K562 (cell line): ENCODE measurements around the gene PRR14L. TPM values are rescaled to one million over a fixed set of nuclear protein-coding genes. Genes with fewer than 3 reads are reported as not detected.

Source experiments
- BRF2 ChIP-seq: IDR thresholded peaks from 3 replicates; pipeline ENCODE4 v1.6.1; 2011; ENCODE audit warnings: borderline replicate concordance, mild to moderate bottlenecking; ENCODE audit not compliant: insufficient read length, insufficient read depth
- CREB3 ChIP-seq: fragments of 450-650 bp; conservative IDR thresholded peaks from 2 replicates; pipeline ENCODE4 v1.6.1; 2016; ENCODE audit warnings: missing genetic modification characterization, low read depth, mild to moderate bottlenecking, missing compliant biosample characterization, moderate library complexity
- CREBBP ChIP-seq: IDR thresholded peaks from one replicate; pipeline ENCODE4 v1.6.1; 2012; ENCODE audit warnings: low read depth, mild to moderate bottlenecking, control low read depth, inconsistent platforms, low read length
- DACH1 ChIP-seq: fragments of 450-650 bp; IDR thresholded peaks from 2 replicates; pipeline ENCODE4 v1.6.1; 2018; ENCODE audit not compliant: partially characterized antibody
- DEAF1 ChIP-seq: fragments of 450-650 bp; formaldehyde crosslinking; IDR thresholded peaks from 2 replicates; pipeline ENCODE4 v1.4.0; 2020; ENCODE audit warnings: mild to moderate bottlenecking, moderate library complexity
- ERF ChIP-seq: fragments of 450-650 bp; formaldehyde crosslinking; IDR thresholded peaks from 2 replicates; pipeline ENCODE4 v1.4.0; 2020; ENCODE audit warnings: mild to moderate bottlenecking, mixed read lengths
- FOXK2 ChIP-seq, 2 experiments: fragments of 450-650 bp; IDR thresholded peaks in 1 of 2; conservative IDR thresholded peaks in 1 of 2; 2 replicates each; pipeline ENCODE4 v1.6.1; 2016; ENCODE audit warnings: low read depth in 2 of 2, mild to moderate bottlenecking in 1 of 2
- FOXP4 ChIP-seq: sonication (generic); formaldehyde crosslinking; IDR thresholded peaks from 2 replicates; pipeline ENCODE4 v1.8.0; 2022; ENCODE audit warnings: mild to moderate bottlenecking, missing genetic modification reagents, borderline replicate concordance
- FUS ChIP-seq: fragments of 200-400 bp; formaldehyde crosslinking; optimal IDR thresholded peaks from 2 replicates; pipeline ENCODE3; 2017; ENCODE audit warnings: low read depth, low read length
- GTF2F1 ChIP-seq: IDR thresholded peaks from 2 replicates; pipeline ENCODE4 v1.6.1; 2011; ENCODE audit warnings: low read depth, low read length, improper control_type of control experiment
- KAT8 ChIP-seq: fragments of 450-650 bp; IDR thresholded peaks from 2 replicates; pipeline ENCODE4 v1.6.1; 2016; ENCODE audit warnings: low read depth, mild to moderate bottlenecking
- KDM2B ChIP-seq: fragments of 250-450 bp; sonication (Bioruptor Pico); IDR thresholded peaks from 2 replicates; pipeline ENCODE4 v1.8.0; 2021; ENCODE audit warnings: mild to moderate bottlenecking, moderate library complexity
- MNT ChIP-seq, 2 experiments: fragments of 450-650 bp; conservative IDR thresholded peaks; 2 replicates each; pipeline ENCODE4 v1.6.1; 2017; ENCODE audit warnings: mild to moderate bottlenecking in 2 of 2, moderate library complexity in 2 of 2
- NFIC ChIP-seq: fragments of 450-650 bp; IDR thresholded peaks from 2 replicates; pipeline ENCODE4 v1.6.1; 2017; ENCODE audit warnings: mild to moderate bottlenecking, inconsistent platforms
- SRSF7 ChIP-seq: fragments of 200-400 bp; formaldehyde crosslinking; optimal IDR thresholded peaks from 2 replicates; pipeline ENCODE3; 2017; ENCODE audit warnings: mild to moderate bottlenecking, low read depth, low read length
- ZNF134 ChIP-seq: fragments of 250-450 bp; sonication (Bioruptor Pico); conservative IDR thresholded peaks from 2 replicates; pipeline ENCODE4 v1.4.0; 2020
- ZNF639 ChIP-seq, 2 experiments: fragments of 200-800 bp in 1 of 2; sonication (Bioruptor generic) in 1 of 2; sonication (generic) in 1 of 2; formaldehyde crosslinking in 1 of 2; IDR thresholded peaks in 1 of 2; conservative IDR thresholded peaks in 1 of 2; 2 replicates each; pipeline versions ENCODE4 v1.5.0 to v1.6.1; 2016 to 2020; ENCODE audit warnings: missing compliant biosample characterization in 1 of 2, missing genetic modification characterization in 1 of 2, missing genetic modification reagents in 1 of 2
- polyA plus RNA-seq, 8 experiments: library from polyadenylated mRNA; depleted of rRNA in 4 of 8; stranded (reverse) in 5 of 8; unstranded in 3 of 8; fragments of >200 nt; fragmentation: Nextera tagmentation in 2 of 8; fragmentation: Illumina TruSeq in 1 of 8; extraction: Ambion mirVana in 2 of 8; extraction: Trizol in 1 of 8; gene quantifications; 2 replicates each; pipeline versions ENCODE4 v1.2.1 to v1.2.3, GENCODE V29; 2011 to 2014; ENCODE audit warnings: inconsistent platforms in 1 of 8, missing spikeins in 1 of 8
- total RNA-seq, 7 experiments: library from RNA; depleted of rRNA in 6 of 7; stranded (reverse); fragments of >200 nt in 6 of 7; fragmentation: Illumina TruSeq in 2 of 7; extraction: Trizol in 2 of 7; gene quantifications; 2 replicates each; pipeline versions ENCODE4 v1.2.1 to v1.2.3, GENCODE V29; 2011 to 2021; ENCODE audit warnings: low replicate concordance in 1 of 7

The PRR14L gene
- total and polyA plus RNA-seq, 9 of the 15 experiments (the other 6 are each of a cell fraction or from before 2014, with no cell fraction given) = 2.8 to 36.3 (median 12.3) TPM

GRCh38 chr22:31661851-31662667 is 87.9 kb downstream of the PRR14L start, which contains the start of gene PISD (continued):
- TF ChIP-seq KAT8 (no peak), BRF2 (no peak), MNT (conservative IDR thresholded peaks at IDR 0.05) (peak; percentile 92 to 97), ZNF134 (no peak), FUS (no peak), FOXP4 (CRISPR knock-in tag) (no peak), DEAF1 (CRISPR knock-in tag) (no peak), SRSF7 (no peak), CREBBP (no peak), CREB3 (tag) (no peak), FOXK2 (conservative IDR thresholded peaks at IDR 0.05 in 1 of 2, IDR thresholded peaks at IDR 0.05 in 1 of 2; ENCODE audit: low read depth in 2 of 2) (peak in 1 of 2 experiments; percentile 46; a peak in 1 of 4 replicates), KDM2B (CRISPR knock-in tag) (no peak), DACH1 (no peak), NFIC (peak; percentile 15; the same call in 1 of the 2 replicates), ERF (CRISPR knock-in tag) (no peak), GTF2F1 (0 out of 2 replicates have a peak, but pooled peaks have one; percentile 32), ZNF639 (CRISPR knock-in tag; conservative IDR thresholded peaks at IDR 0.05 in 1 of 2, IDR thresholded peaks at IDR 0.05 in 1 of 2) (peak in 1 of 2 experiments; percentile 38; a peak in 1 of 4 replicates)
